GM12872 (cell line): Measurements from ENCODE around the gene BPIFB1.

Experiments
- CTCF ChIP-seq: IDR thresholded peaks from 3 replicates; pipeline ENCODE4 v1.5.1; 2011; ENCODE audit warnings: low read depth, mild to moderate bottlenecking, low read length, moderate library complexity; ENCODE audit not compliant: insufficient read depth

The BPIFB1 gene

GRCh38 chr20:33306807-33307206, 23.8 kb downstream of the BPIFB1 start:
- no peak for TF ChIP-seq CTCF

GRCh38 chr20:33308668-33309067, 25.7 kb downstream of the BPIFB1 start:
- TF ChIP-seq CTCF, result no peak

- no peak for TF ChIP-seq CTCF
These were observed 26.6 kb downstream of the BPIFB1 start for GRCh38 chr20:33309631-33310030.

- TF ChIP-seq CTCF, result no peak
These were observed 27.4 kb downstream of the BPIFB1 start for GRCh38 chr20:33310327-33310899.

GRCh38 chr20:33311011-33311410, 28.0 kb downstream of the BPIFB1 start:
- TF ChIP-seq CTCF, result no peak

GRCh38 chr20:33311996-33312395, 29.0 kb downstream of the BPIFB1 start:
- no peak for TF ChIP-seq CTCF

- TF ChIP-seq CTCF, result no peak
These were observed 29.6 kb downstream of the BPIFB1 start for GRCh38 chr20:33312583-33312982.
